Gastroesophageal sphincter (tissue), 4 donors: ENCODE data around the gene STX5. TPM values are rescaled to one million over a fixed set of nuclear protein-coding genes. Genes with fewer than 3 reads are reported as not detected.
"Not testable (repeated sequence)": the region's sequence is repeated elsewhere in the genome, so short reads cannot be mapped to it uniquely, and the experiment has no call there.

ENCODE experiments used
- ATAC-seq: fragments of 150-250 bp; one replicate; pipeline ENCODE4 v1.9.1; 2016; ENCODE audit warnings: mild to moderate bottlenecking, moderate library complexity
- H3K27ac ChIP-seq, 4 donors: fragments of 200-600 bp; sonication (generic) in 3 of 4; 1 replicate in 3 of 4; 2 replicates in 1 of 4; pipeline ENCODE4 v1.5.1; 2016 to 2019
- H3K27me3 ChIP-seq: fragments of 200-600 bp; sonication (generic); one replicate; pipeline ENCODE4 v1.5.1; 2019
- H3K36me3 ChIP-seq, 2 donors: fragments of 200-600 bp; sonication (generic); one replicate each; pipeline ENCODE4 v1.5.1; 2019; ENCODE audit warnings: control low read depth in 1 of 2
- H3K4me1 ChIP-seq, 3 donors: fragments of 200-600 bp; sonication (generic); 1 replicate in 2 of 3; 2 replicates in 1 of 3; pipeline ENCODE4 v1.5.1; 2016 to 2019; ENCODE audit warnings: control low read depth in 2 of 3
- H3K4me3 ChIP-seq, 2 donors: fragments of 200-600 bp; sonication (generic); one replicate each; pipeline ENCODE4 v1.5.1; 2019; ENCODE audit warnings: mild to moderate bottlenecking in 1 of 2, moderate library complexity in 1 of 2
- H3K9me3 ChIP-seq, 3 donors: fragments of 200-600 bp; sonication (generic); one replicate each; pipeline ENCODE4 v1.5.1; 2017 to 2019; ENCODE audit warnings: control low read depth in 2 of 3
- CTCF ChIP-seq, 4 experiments: fragments of 200-600 bp in 2 of 4; fragments of 450-650 bp in 2 of 4; sonication (generic) in 1 of 4; IDR thresholded peaks; one replicate each; pipeline ENCODE4 v1.5.1; 2017 to 2019; ENCODE audit warnings: antibody characterized with exemption in 4 of 4, mild to moderate bottlenecking in 2 of 4, moderate library complexity in 2 of 4
- EP300 ChIP-seq: sonication (generic); formaldehyde crosslinking; IDR thresholded peaks from one replicate; pipeline ENCODE4 v1.6.1; 2017; ENCODE audit warnings: antibody characterized with exemption, mild to moderate bottlenecking
- POLR2A ChIP-seq, 2 donors: fragments of 450-650 bp; IDR thresholded peaks; one replicate each; pipeline ENCODE4 v1.6.1; 2017; ENCODE audit warnings: antibody characterized with exemption in 2 of 2, mild to moderate bottlenecking in 2 of 2, moderate library complexity in 1 of 2
- POLR2AphosphoS5 ChIP-seq: sonication (generic); formaldehyde crosslinking; IDR thresholded peaks from one replicate; pipeline ENCODE4 v1.6.1; 2017; ENCODE audit warnings: antibody characterized with exemption
- WGBS, 2 donors: methylation state at CpG; one replicate each; pipeline ENCODE4 v1.1.5; 2018; ENCODE audit warnings: low coverage in 1 of 2; 5-methylcytosine and 5-hydroxymethylcytosine counted together
- total RNA-seq, 4 donors: library from RNA; depleted of rRNA; stranded (reverse); fragments of >200 nt; gene quantifications; one replicate each; pipeline ENCODE4 v1.1.0, GENCODE V29; 2016

The STX5 gene
- total RNA-seq, 4 donors from 2014 or later, result 23.3 to 31.6 (median 27.8) TPM

GRCh38 chr11:62846177-62846576 lies 14.3 kb upstream of the STX5 start:
- 61 to 87% methylated on average over 2 to 3 of the region's 3 CpGs for WGBS, 2 donors
- Histone ChIP-seq H3K36me3 (peaks cover 0 to 2% of the 10 kb centered on the region in 2 donors), H3K27ac (no peak overlapping the region), H3K27me3 (no peaks in the 10 kb centered on the region), H3K4me1 (peaks cover 0 to 13% (median 4%) of the 10 kb centered on the region in 3 donors), H3K9me3 (no peaks in the 10 kb centered on the region), H3K4me3 (no peak overlapping the region)
- TF ChIP-seq POLR2AphosphoS5 (no peak), CTCF (IDR thresholded peaks at IDR 0.05) (no peak), POLR2A (IDR thresholded peaks at IDR 0.05) (no peak), EP300 (no peak)
- ATAC-seq, result no peak

GRCh38 chr11:62844154-62844553 lies 12.3 kb upstream of the STX5 start:
- TF ChIP-seq POLR2AphosphoS5 (no peak), CTCF (IDR thresholded peaks at IDR 0.05) (no peak), POLR2A (IDR thresholded peaks at IDR 0.05) (no peak), EP300 (no peak)

GRCh38 chr11:62843466-62843865 lies 11.6 kb upstream of the STX5 start:
- no peak for ATAC-seq
- peaks cover 0 to 28% (median 8%) of the 10 kb centered on the region in 3 donors for H3K4me1 ChIP-seq
- no peaks in the 10 kb centered on the region for H3K36me3 ChIP-seq
- no peaks in the 10 kb centered on the region for H3K9me3 ChIP-seq
- TF ChIP-seq POLR2AphosphoS5, result no peak
- no peak for TF ChIP-seq EP300
- no peak for TF ChIP-seq CTCF (IDR thresholded peaks at IDR 0.05)
- TF ChIP-seq POLR2A (IDR thresholded peaks at IDR 0.05), result no peak
- H3K4me3 ChIP-seq, result no peak overlapping the region
- H3K27me3 ChIP-seq, result no peaks in the 10 kb centered on the region
- no peak overlapping the region for H3K27ac ChIP-seq
- 93 to 100% methylated on average over 1 to 3 of the region's 3 CpGs for WGBS, 2 donors

More at GRCh38 chr11:62844154-62844553, 12.3 kb upstream of the STX5 start:
- Histone ChIP-seq H3K9me3 (no peaks in the 10 kb centered on the region), H3K27me3 (no peaks in the 10 kb centered on the region), H3K27ac (no peak overlapping the region), H3K36me3 (no peaks in the 10 kb centered on the region), H3K4me3 (no peak overlapping the region), H3K4me1 (peaks cover 0 to 21% (median 4%) of the 10 kb centered on the region in 3 donors)
- no peak for ATAC-seq
- WGBS, 2 donors, result 94% methylated on average over 3 of the region's 3 CpGs; no CpG with 5 or more reads in 1 of the 2 donors

GRCh38 chr11:62842891-62843290 lies 11.0 kb upstream of the STX5 start:
- not testable (repeated sequence) for H3K36me3 ChIP-seq, ATAC-seq, H3K4me3 ChIP-seq, H3K9me3 ChIP-seq, H3K27me3 ChIP-seq
- 68% methylated on average over 6 of the region's 9 CpGs; no CpG with 5 or more reads in 1 of the 2 donors for WGBS, 2 donors
- Histone ChIP-seq H3K27ac (peak overlapping the region; percentile 94 to 98 (median 95)), H3K4me1 (peaks cover 0 to 34% (median 9%) of the 10 kb centered on the region in 3 donors)

- 9 to 57% methylated on average over 1 to 10 of the region's 30 CpGs for WGBS, 2 donors
- no peak for TF ChIP-seq POLR2A (IDR thresholded peaks at IDR 0.05)
- TF ChIP-seq POLR2AphosphoS5, result no peak
- no peak for TF ChIP-seq CTCF (IDR thresholded peaks at IDR 0.05)
- no peak for TF ChIP-seq EP300
- Histone ChIP-seq H3K36me3 (peaks cover 0 to 8% of the 10 kb centered on the region in 2 donors), H3K4me3 (peak overlapping the region; percentile 34 to 81), H3K27me3 (no peaks in the 10 kb centered on the region), H3K9me3 (no peaks in the 10 kb centered on the region), H3K27ac (peak overlapping the region; percentile 94 to 98 (median 95)), H3K4me1 (peaks cover 0 to 40% (median 9%) of the 10 kb centered on the region in 3 donors)
- peak; percentile 2 for ATAC-seq
Measured at GRCh38 chr11:62842171-62842741, 10.4 kb upstream of the STX5 start.
